Measurements from ENCODE around the gene HMMR. TPM values are rescaled to one million over a fixed set of nuclear protein-coding genes. Genes with fewer than 3 reads are reported as not detected.
A peak's percentile ranks its signal among the peaks of the same experiment; 100 is the strongest.

HMMR gene
- total and polyA plus RNA-seq, 9 of the 15 experiments (the other 6 are each of a cell fraction or from before 2014, with no cell fraction given), result 74.9 to 133 (median 90.8) TPM

DNA sequence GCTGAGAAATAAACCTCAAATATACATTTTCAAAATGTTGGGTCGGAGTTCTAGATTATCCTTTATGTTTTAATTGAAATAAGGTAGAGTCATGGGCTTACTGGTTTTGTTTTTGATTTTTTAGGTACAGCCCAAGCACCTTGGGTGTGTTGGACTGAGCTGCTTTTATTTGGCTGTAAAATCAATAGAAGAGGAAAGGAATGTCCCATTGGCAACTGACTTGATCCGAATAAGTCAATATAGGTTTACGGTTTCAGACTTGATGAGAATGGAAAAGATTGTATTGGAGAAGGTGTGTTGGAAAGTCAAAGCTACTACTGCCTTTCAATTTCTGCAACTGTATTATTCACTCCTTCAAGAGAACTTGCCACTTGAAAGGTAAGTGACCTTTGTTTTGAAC is 19.5 kb upstream of the HMMR start (continued):
- TF ChIP-seq, protein P1, sequence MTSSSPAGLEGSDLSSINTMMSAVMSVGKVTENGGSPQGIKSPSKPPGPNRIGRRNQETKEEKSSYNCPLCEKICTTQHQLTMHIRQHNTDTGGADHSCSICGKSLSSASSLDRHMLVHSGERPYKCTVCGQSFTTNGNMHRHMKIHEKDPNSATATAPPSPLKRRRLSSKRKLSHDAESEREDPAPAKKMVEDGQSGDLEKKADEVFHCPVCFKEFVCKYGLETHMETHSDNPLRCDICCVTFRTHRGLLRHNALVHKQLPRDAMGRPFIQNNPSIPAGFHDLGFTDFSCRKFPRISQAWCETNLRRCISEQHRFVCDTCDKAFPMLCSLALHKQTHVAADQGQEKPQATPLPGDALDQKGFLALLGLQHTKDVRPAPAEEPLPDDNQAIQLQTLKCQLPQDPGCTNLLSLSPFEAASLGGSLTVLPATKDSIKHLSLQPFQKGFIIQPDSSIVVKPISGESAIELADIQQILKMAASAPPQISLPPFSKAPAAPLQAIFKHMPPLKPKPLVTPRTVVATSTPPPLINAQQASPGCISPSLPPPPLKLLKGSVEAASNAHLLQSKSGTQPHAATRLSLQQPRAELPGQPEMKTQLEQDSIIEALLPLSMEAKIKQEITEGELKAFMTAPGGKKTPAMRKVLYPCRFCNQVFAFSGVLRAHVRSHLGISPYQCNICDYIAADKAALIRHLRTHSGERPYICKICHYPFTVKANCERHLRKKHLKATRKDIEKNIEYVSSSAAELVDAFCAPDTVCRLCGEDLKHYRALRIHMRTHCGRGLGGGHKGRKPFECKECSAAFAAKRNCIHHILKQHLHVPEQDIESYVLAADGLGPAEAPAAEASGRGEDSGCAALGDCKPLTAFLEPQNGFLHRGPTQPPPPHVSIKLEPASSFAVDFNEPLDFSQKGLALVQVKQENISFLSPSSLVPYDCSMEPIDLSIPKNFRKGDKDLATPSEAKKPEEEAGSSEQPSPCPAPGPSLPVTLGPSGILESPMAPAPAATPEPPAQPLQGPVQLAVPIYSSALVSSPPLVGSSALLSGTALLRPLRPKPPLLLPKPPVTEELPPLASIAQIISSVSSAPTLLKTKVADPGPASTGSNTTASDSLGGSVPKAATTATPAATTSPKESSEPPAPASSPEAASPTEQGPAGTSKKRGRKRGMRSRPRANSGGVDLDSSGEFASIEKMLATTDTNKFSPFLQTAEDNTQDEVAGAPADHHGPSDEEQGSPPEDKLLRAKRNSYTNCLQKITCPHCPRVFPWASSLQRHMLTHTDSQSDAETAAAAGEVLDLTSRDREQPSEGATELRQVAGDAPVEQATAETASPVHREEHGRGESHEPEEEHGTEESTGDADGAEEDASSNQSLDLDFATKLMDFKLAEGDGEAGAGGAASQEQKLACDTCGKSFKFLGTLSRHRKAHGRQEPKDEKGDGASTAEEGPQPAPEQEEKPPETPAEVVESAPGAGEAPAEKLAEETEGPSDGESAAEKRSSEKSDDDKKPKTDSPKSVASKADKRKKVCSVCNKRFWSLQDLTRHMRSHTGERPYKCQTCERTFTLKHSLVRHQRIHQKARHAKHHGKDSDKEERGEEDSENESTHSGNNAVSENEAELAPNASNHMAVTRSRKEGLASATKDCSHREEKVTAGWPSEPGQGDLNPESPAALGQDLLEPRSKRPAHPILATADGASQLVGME (CRISPR knock-in tag; IDR thresholded peaks at IDR 0.05), result no peak

GRCh38 chr5:163444526-163444925 is 15.9 kb upstream of the HMMR start:
- TSS peak; percentile 4 for BruUV-seq (replicated peaks)
- WGBS (ENCODE audit: insufficient coverage, low coverage, missing lambda C conversion rate), result 81% methylated on average over 1 of the region's 1 CpG
- DNase-seq (ENCODE audit: extremely low read depth in 1 of 4, low spot score in 3 of 4) (no peak), FAIRE-seq (no peak), ATAC-seq (0 out of 3 replicates have a peak, but pooled peaks have one; percentile 11)
- TF ChIP-seq TRIM24 (IDR thresholded peaks at IDR 0.05) (no peak), ATF4 (CRISPR knock-in tag; IDR thresholded peaks at IDR 0.05) (no peak), ZNF609 (CRISPR knock-in tag; IDR thresholded peaks at IDR 0.05; ENCODE audit: borderline replicate concordance) (no peak), MBD2 (IDR thresholded peaks at IDR 0.05; ENCODE audit: borderline replicate concordance, low read depth) (no peak), RBFOX2 (IDR thresholded peaks at IDR 0.05; ENCODE audit: low read depth, low read length) (0 out of 2 replicates have a peak, but pooled peaks have one; percentile 41), TAL1 (IDR thresholded peaks at IDR 0.05) (no peak), SUPT5H (IDR thresholded peaks at IDR 0.05) (0 out of 2 replicates have a peak, but pooled peaks have one; percentile 15)
- ChIA-PET POLR2A (interaction anchor here (0.9 to 9.0 kb wide), 2 partner anchors 15 to 37 kb away, joined by 3 to 126 read pairs; partner anchors contain the start of genes HMMR and NUDCD2), CTCF (ENCODE audit: low intra/inter-chr PET ratio) (no interaction called here)
- Histone ChIP-seq H3K4me1 (replicated peaks in 1 of 2; ENCODE audit: control insufficient read depth in 2 of 2, insufficient read depth in 2 of 2, low read length in 2 of 2) (peaks cover 0 to 14% of the 10 kb centered on the region in 2 experiments; a peak in 2 of 5 replicates), H2AFZ (ENCODE audit: low read depth, low read length) (no peak overlapping the region), H3K9me3 (replicated peaks; ENCODE audit: control insufficient read depth, insufficient read depth, low read depth, low read length) (no peaks in the 10 kb centered on the region), H3K79me2 (ENCODE audit: control insufficient read depth, insufficient read depth, low read length) (peaks cover 49% of the 10 kb centered on the region), H3K9ac (ENCODE audit: insufficient read depth in 1 of 2, low read depth in 2 of 2, low read length in 2 of 2) (no peak overlapping the region), H3K4me3 (no peak overlapping the region), H3K9me1 (ENCODE audit: control insufficient read depth, insufficient read depth, low read length) (no peaks in the 10 kb centered on the region), H3K36me3 (ENCODE audit: control insufficient read depth, insufficient read depth, low read length) (peaks cover 100% of the 10 kb centered on the region), H3K4me2 (ENCODE audit: insufficient read depth, low read length) (no peak overlapping the region), H3K27me3 (ENCODE audit: control insufficient read depth in 2 of 2, insufficient read depth in 2 of 2, low read length in 2 of 2) (no peaks in the 10 kb centered on the region), H4K20me1 (replicated peaks; ENCODE audit: control insufficient read depth, insufficient read depth, low read length) (no peaks in the 10 kb centered on the region), H3K27ac (ENCODE audit: extremely low read depth, low read depth, low read length) (no peak overlapping the region; the same call in 2 of the 3 replicates)
- in situ Hi-C loops (cut with MboI) (no loop called here), intact Hi-C loops (cut with micrococcal nuclease) (no loop called here)

All from K562 (cell line).